Gastroesophageal sphincter (tissue), 3 donors: ENCODE results near the gene DLG4.

Experiments
- CTCF ChIP-seq, 4 experiments: fragments of 200-600 bp in 2 of 4; fragments of 450-650 bp in 2 of 4; sonication (generic) in 1 of 4; IDR thresholded peaks; one replicate each; pipeline ENCODE4 v1.5.1; 2017 to 2019; ENCODE audit warnings: antibody characterized with exemption in 4 of 4, mild to moderate bottlenecking in 2 of 4, moderate library complexity in 2 of 4
- POLR2A ChIP-seq, 2 donors: fragments of 450-650 bp; IDR thresholded peaks; one replicate each; pipeline ENCODE4 v1.6.1; 2017; ENCODE audit warnings: antibody characterized with exemption in 2 of 2, mild to moderate bottlenecking in 2 of 2, moderate library complexity in 1 of 2

GRCh38 chr17:7176841-7177190, 42.8 kb downstream of the DLG4 start:
- no peak for TF ChIP-seq CTCF (IDR thresholded peaks at IDR 0.05)
- TF ChIP-seq POLR2A (IDR thresholded peaks at IDR 0.05) = no peak
